ENCODE results near the gene GRAMD1A.
"Not testable (repeated sequence)": the region's sequence is repeated elsewhere in the genome, so short reads cannot be mapped to it uniquely, and the experiment has no call there.

The GRAMD1A gene

GRCh38 chr19:35002037-35002535 is 2.0 kb downstream of the GRAMD1A start:
- Histone ChIP-seq H3K79me2 (ENCODE audit: control insufficient read depth, low read length) (peaks cover 76% of the 10 kb centered on the region), H3K36me3 (ENCODE audit: control insufficient read depth, low read length) (peaks cover 60% of the 10 kb centered on the region), H3K4me2 (ENCODE audit: low read length) (peak overlapping the region; percentile 92), H3K4me3 (ENCODE audit: low read length) (peak overlapping the region; percentile 96), H4K20me1 (ENCODE audit: control insufficient read depth, insufficient read depth, low read depth, low read length) (peaks cover 26% of the 10 kb centered on the region), H3K9me2 (replicated peaks; ENCODE audit: control insufficient read depth, low read length) (no peaks in the 10 kb centered on the region), H3K9me3 (ENCODE audit: control insufficient read depth, insufficient read depth, low read length) (no peaks in the 10 kb centered on the region), H3K27ac (ENCODE audit: low read depth, low read length) (peak overlapping the region; percentile 78; the same call in 1 of the 2 replicates), H3F3A (ENCODE audit: control insufficient read depth, insufficient read depth) (peaks cover 16% of the 10 kb centered on the region), H3K27me3 (ENCODE audit: control insufficient read depth, low read length) (no peaks in the 10 kb centered on the region), H3K4me1 (ENCODE audit: control insufficient read depth, low read length) (peaks cover 57% of the 10 kb centered on the region)
- no peak for TF ChIP-seq EZH2phosphoT487 (IDR thresholded peaks at IDR 0.05; ENCODE audit: borderline replicate concordance, low read length)
- TF ChIP-seq, protein P1, sequence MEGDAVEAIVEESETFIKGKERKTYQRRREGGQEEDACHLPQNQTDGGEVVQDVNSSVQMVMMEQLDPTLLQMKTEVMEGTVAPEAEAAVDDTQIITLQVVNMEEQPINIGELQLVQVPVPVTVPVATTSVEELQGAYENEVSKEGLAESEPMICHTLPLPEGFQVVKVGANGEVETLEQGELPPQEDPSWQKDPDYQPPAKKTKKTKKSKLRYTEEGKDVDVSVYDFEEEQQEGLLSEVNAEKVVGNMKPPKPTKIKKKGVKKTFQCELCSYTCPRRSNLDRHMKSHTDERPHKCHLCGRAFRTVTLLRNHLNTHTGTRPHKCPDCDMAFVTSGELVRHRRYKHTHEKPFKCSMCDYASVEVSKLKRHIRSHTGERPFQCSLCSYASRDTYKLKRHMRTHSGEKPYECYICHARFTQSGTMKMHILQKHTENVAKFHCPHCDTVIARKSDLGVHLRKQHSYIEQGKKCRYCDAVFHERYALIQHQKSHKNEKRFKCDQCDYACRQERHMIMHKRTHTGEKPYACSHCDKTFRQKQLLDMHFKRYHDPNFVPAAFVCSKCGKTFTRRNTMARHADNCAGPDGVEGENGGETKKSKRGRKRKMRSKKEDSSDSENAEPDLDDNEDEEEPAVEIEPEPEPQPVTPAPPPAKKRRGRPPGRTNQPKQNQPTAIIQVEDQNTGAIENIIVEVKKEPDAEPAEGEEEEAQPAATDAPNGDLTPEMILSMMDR (IDR thresholded peaks at IDR 0.05; ENCODE audit: low read depth, low read length, poor library complexity, severe bottlenecking), result no peak

DNA sequence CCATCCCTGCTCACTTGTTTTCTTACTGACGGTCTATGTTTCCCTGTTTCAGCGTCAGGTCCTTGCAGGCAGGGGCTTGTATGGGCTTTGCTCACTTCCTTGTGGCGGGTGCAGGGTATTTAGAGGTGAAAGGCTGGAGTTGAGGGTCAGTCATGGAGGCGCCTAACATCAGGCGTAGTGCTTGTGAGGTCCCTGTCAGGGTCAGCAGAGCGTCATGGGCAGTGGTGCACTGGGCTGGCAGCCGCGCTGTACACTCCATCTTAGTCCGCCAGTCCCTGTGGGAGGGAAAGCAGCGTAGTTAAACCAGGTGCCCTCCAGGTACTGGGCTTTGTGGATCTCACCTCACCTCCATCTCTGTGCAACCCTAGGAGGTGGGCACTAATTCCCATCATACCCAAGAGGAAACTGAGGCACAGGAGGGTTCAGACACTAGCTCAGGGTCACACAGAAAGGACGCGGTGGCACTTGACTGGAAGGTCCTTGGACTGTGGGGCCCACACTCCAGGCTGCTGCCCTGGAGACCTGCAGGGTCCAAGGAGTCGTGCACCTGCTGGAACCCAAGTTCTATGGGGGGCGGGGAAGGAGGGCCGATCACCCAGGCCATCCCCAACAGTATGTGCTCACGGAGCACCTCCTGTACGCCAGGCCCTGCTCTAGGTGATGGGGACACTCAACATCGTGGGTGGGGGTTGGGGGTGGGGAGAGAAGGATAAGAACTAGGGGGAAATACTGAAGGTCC is 4.6 kb downstream of the GRAMD1A start:
- Histone ChIP-seq H3K27me3 (ENCODE audit: control insufficient read depth, low read length) (no peaks in the 10 kb centered on the region), H3K9me3 (ENCODE audit: control insufficient read depth, insufficient read depth, low read length) (no peaks in the 10 kb centered on the region), H3K36me3 (ENCODE audit: control insufficient read depth, low read length) (peaks cover 71% of the 10 kb centered on the region), H3K79me2 (ENCODE audit: control insufficient read depth, low read length) (peaks cover 73% of the 10 kb centered on the region), H3K9me2 (replicated peaks; ENCODE audit: control insufficient read depth, low read length) (no peaks in the 10 kb centered on the region), H4K20me1 (ENCODE audit: control insufficient read depth, insufficient read depth, low read depth, low read length) (peaks cover 26% of the 10 kb centered on the region), H3K4me2 (ENCODE audit: low read length) (no peak overlapping the region), H3K4me1 (ENCODE audit: control insufficient read depth, low read length) (peaks cover 32% of the 10 kb centered on the region), H3F3A (ENCODE audit: control insufficient read depth, insufficient read depth) (peaks cover 9% of the 10 kb centered on the region; the same call in 1 of the 2 replicates), H3K27ac (ENCODE audit: low read depth, low read length) (no peak overlapping the region), H3K4me3 (ENCODE audit: low read length) (no peak overlapping the region)
- TF ChIP-seq EZH2phosphoT487 (IDR thresholded peaks at IDR 0.05; ENCODE audit: borderline replicate concordance, low read length), result no peak
- TF ChIP-seq, protein P1 (IDR thresholded peaks at IDR 0.05; ENCODE audit: low read depth, low read length, poor library complexity, severe bottlenecking), result no peak

DNA sequence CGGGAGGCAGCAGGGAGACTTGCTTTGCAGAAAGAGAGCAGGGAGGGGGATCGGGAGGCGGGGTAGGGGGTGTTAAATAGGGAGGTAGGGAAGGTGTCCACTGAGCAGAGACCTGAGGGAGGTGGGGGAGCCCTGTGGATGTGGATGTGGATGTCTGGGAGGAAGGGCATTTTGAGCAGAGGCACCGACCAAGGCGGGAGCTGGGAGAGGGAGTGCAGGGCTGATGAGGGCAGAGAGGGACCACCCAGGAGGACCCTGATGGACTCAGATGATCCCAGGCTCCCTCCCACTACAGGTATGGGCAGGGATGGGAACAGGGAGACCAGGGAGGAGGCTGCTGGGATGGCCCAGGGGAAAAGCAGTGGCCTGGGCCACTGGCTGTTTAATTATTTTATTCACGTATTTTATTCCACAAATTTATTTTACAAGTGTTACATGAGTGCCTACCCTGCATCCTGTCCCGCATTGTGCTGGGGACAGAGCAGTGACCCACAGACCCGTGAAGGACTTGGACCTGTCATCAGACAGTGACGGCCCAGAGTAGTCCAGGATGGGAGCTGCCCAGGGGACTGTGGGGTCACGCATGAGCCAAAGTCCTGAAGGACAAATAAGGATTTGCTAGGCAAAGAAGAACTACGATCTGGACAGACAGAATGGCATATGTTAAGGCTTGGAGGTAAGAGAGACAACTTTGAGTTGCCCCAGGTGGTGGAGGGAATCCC is 5.3 kb downstream of the GRAMD1A start:
- Histone ChIP-seq H3F3A (ENCODE audit: control insufficient read depth, insufficient read depth) (peaks cover 9% of the 10 kb centered on the region; the same call in 1 of the 2 replicates), H3K4me3 (ENCODE audit: low read length) (no peak overlapping the region), H4K20me1 (ENCODE audit: control insufficient read depth, insufficient read depth, low read depth, low read length) (peaks cover 26% of the 10 kb centered on the region), H3K4me1 (ENCODE audit: control insufficient read depth, low read length) (peaks cover 29% of the 10 kb centered on the region), H3K4me2 (ENCODE audit: low read length) (no peak overlapping the region), H3K27me3 (ENCODE audit: control insufficient read depth, low read length) (no peaks in the 10 kb centered on the region), H3K27ac (ENCODE audit: low read depth, low read length) (no peak overlapping the region), H3K79me2 (ENCODE audit: control insufficient read depth, low read length) (peaks cover 68% of the 10 kb centered on the region), H3K9me3 (ENCODE audit: control insufficient read depth, insufficient read depth, low read length) (no peaks in the 10 kb centered on the region), H3K36me3 (ENCODE audit: control insufficient read depth, low read length) (peaks cover 79% of the 10 kb centered on the region), H3K9me2 (replicated peaks; ENCODE audit: control insufficient read depth, low read length) (no peaks in the 10 kb centered on the region)
- no peak for TF ChIP-seq EZH2phosphoT487 (IDR thresholded peaks at IDR 0.05; ENCODE audit: borderline replicate concordance, low read length)
- TF ChIP-seq, protein P1 (IDR thresholded peaks at IDR 0.05; ENCODE audit: low read depth, low read length, poor library complexity, severe bottlenecking), result no peak

DNA sequence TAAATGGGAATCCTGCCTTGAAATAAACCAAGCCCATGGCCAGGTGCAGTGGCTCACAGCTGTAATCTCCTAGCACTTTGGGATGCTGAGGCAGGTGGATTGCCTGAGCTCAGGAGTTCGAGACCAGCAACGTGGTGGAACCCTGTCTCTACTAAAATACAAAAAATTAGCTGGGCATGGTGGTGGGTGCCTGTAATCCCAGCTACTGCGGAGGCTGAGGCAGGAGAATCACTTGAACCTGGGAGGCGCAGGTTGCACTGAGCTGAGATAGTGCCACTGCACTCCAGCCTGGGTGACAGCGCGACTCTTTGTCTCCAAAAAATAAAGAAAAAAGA is 5.9 kb downstream of the GRAMD1A start:
- H4K20me1 ChIP-seq (ENCODE audit: control insufficient read depth, insufficient read depth, low read depth, low read length), result peaks cover 26% of the 10 kb centered on the region
- peaks cover 77% of the 10 kb centered on the region for H3K36me3 ChIP-seq (ENCODE audit: control insufficient read depth, low read length)
- not testable (repeated sequence) for H3K4me2 ChIP-seq (ENCODE audit: low read length); H3K9me2 ChIP-seq (replicated peaks; ENCODE audit: control insufficient read depth, low read length); H3F3A ChIP-seq (ENCODE audit: control insufficient read depth, insufficient read depth); H3K4me3 ChIP-seq (ENCODE audit: low read length); H3K9me3 ChIP-seq (ENCODE audit: control insufficient read depth, insufficient read depth, low read length); H3K27ac ChIP-seq (ENCODE audit: low read depth, low read length); H3K27me3 ChIP-seq (ENCODE audit: control insufficient read depth, low read length)
- H3K4me1 ChIP-seq (ENCODE audit: control insufficient read depth, low read length), result peaks cover 29% of the 10 kb centered on the region
- peaks cover 62% of the 10 kb centered on the region for H3K79me2 ChIP-seq (ENCODE audit: control insufficient read depth, low read length)
